ENCODE data around the gene UBC.

GRCh38 chr12:124877423-124877822 is 37.0 kb downstream of the UBC start:
- TF ChIP-seq TAF1 (IDR thresholded peaks at IDR 0.05; ENCODE audit: borderline replicate concordance, insufficient read depth, low read length), result no peak
- TF ChIP-seq, protein P1, sequence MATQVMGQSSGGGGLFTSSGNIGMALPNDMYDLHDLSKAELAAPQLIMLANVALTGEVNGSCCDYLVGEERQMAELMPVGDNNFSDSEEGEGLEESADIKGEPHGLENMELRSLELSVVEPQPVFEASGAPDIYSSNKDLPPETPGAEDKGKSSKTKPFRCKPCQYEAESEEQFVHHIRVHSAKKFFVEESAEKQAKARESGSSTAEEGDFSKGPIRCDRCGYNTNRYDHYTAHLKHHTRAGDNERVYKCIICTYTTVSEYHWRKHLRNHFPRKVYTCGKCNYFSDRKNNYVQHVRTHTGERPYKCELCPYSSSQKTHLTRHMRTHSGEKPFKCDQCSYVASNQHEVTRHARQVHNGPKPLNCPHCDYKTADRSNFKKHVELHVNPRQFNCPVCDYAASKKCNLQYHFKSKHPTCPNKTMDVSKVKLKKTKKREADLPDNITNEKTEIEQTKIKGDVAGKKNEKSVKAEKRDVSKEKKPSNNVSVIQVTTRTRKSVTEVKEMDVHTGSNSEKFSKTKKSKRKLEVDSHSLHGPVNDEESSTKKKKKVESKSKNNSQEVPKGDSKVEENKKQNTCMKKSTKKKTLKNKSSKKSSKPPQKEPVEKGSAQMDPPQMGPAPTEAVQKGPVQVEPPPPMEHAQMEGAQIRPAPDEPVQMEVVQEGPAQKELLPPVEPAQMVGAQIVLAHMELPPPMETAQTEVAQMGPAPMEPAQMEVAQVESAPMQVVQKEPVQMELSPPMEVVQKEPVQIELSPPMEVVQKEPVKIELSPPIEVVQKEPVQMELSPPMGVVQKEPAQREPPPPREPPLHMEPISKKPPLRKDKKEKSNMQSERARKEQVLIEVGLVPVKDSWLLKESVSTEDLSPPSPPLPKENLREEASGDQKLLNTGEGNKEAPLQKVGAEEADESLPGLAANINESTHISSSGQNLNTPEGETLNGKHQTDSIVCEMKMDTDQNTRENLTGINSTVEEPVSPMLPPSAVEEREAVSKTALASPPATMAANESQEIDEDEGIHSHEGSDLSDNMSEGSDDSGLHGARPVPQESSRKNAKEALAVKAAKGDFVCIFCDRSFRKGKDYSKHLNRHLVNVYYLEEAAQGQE (IDR thresholded peaks at IDR 0.05; ENCODE audit: insufficient read depth in 1 of 2, low read depth in 2 of 2, low read length in 2 of 2), result no peak
- no peak for TF ChIP-seq POLR2AphosphoS5 (IDR thresholded peaks at IDR 0.05; ENCODE audit: low read depth, low read length)
- TF ChIP-seq SIN3A (IDR thresholded peaks at IDR 0.05; ENCODE audit: borderline replicate concordance, insufficient read depth, low read length), result no peak
- TF ChIP-seq FOXP2 (optimal IDR thresholded peaks at IDR 0.05; ENCODE audit: borderline replicate concordance, extremely low read depth, extremely low read length, insufficient read depth), result no peak

All from PFSK-1 (cell line).